Measurements from ENCODE around the gene PATL2. TPM values are rescaled to one million over a fixed set of nuclear protein-coding genes. Genes with fewer than 3 reads are reported as not detected.

PATL2 gene
- total and polyA plus RNA-seq, 3 donors from 2014 or later: 0.62 to 0.87 (median 0.76) TPM

DNA sequence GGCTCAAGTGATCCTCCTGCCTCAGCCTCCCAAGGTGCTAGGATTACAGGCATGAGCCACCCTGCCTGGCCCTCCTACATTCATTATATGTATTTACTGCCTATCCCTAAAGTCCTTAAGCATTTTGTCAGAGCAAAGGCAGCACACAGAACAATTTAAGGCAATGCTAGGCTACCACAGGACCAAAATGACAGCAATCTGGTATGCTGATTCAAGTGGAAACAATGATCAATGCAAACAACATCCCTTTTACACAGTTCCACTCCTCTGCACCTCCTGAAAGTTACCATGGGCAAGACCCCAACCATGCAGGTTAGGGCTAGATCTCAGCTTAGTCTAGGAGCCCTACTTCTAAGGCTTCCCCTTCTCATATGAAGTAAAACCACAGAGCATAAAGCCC is 87.9 kb downstream of the PATL2 start:
- Histone ChIP-seq H3K27ac (no peak overlapping the region), H3K9me3 (no peaks in the 10 kb centered on the region), H3K4me1 (no peaks in the 10 kb centered on the region), H3K36me3 (ENCODE audit: low read depth, missing control alignments) (no peaks in the 10 kb centered on the region), H3K27me3 (no peaks in the 10 kb centered on the region), H3K4me3 (no peak overlapping the region)
- no peak for DNase-seq
- TF ChIP-seq, protein P1, sequence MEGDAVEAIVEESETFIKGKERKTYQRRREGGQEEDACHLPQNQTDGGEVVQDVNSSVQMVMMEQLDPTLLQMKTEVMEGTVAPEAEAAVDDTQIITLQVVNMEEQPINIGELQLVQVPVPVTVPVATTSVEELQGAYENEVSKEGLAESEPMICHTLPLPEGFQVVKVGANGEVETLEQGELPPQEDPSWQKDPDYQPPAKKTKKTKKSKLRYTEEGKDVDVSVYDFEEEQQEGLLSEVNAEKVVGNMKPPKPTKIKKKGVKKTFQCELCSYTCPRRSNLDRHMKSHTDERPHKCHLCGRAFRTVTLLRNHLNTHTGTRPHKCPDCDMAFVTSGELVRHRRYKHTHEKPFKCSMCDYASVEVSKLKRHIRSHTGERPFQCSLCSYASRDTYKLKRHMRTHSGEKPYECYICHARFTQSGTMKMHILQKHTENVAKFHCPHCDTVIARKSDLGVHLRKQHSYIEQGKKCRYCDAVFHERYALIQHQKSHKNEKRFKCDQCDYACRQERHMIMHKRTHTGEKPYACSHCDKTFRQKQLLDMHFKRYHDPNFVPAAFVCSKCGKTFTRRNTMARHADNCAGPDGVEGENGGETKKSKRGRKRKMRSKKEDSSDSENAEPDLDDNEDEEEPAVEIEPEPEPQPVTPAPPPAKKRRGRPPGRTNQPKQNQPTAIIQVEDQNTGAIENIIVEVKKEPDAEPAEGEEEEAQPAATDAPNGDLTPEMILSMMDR (IDR thresholded peaks at IDR 0.05): no peak
- TF ChIP-seq POLR2A (IDR thresholded peaks at IDR 0.05): no peak
- intact Hi-C loops (cut with DNase I; ENCODE audit: low total_unique reads): no loop called here

DNA sequence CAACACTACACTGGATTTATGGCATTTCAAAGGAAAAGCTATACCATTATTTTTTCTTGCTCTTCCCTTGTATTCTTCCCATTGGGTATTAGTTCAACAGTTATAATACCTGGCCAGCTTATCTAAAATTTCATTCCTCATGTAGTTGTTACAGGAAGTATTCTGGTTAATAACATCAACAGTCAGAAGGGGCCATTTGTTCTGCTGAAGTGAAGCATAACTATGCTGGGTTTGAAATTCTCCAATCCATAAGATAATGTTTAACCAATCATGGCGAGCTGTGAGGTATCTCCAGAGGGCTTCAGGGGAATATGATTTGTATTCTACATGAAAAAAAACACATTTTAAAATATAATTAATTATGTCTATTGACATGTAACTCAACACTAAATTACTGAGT is 91.0 kb downstream of the PATL2 start:
- no peaks in the 10 kb centered on the region for H3K9me3 ChIP-seq
- no peaks in the 10 kb centered on the region for H3K4me1 ChIP-seq
- no peaks in the 10 kb centered on the region for H3K27me3 ChIP-seq
- WGBS, 2 donors: 93 to 100% methylated on average over 1 of the region's 1 CpG
- intact Hi-C loops (cut with DNase I; ENCODE audit: low total_unique reads): no loop called here
- H3K36me3 ChIP-seq (ENCODE audit: low read depth, missing control alignments): no peaks in the 10 kb centered on the region
- TF ChIP-seq, protein P1 (IDR thresholded peaks at IDR 0.05): no peak
- TF ChIP-seq POLR2A (IDR thresholded peaks at IDR 0.05): no peak
- H3K4me3 ChIP-seq: no peak overlapping the region
- DNase-seq: no peak
- H3K27ac ChIP-seq: no peak overlapping the region

- 97 to 98% methylated on average over 2 of the region's 2 CpGs for WGBS, 2 donors
- no peak for TF ChIP-seq POLR2A (IDR thresholded peaks at IDR 0.05)
- no peaks in the 10 kb centered on the region for H3K36me3 ChIP-seq (ENCODE audit: low read depth, missing control alignments)
- H3K27me3 ChIP-seq: no peaks in the 10 kb centered on the region
- intact Hi-C loops (cut with DNase I; ENCODE audit: low total_unique reads): no loop called here
- no peaks in the 10 kb centered on the region for H3K9me3 ChIP-seq
- no peak for DNase-seq
- no peak overlapping the region for H3K27ac ChIP-seq
- no peaks in the 10 kb centered on the region for H3K4me1 ChIP-seq
- H3K4me3 ChIP-seq: no peak overlapping the region
Observed at GRCh38 chr15:44616974-44617373, 94.1 kb downstream of the PATL2 start.

Small RNA genes within 50 kb of the gene (small RNA-seq; reads per million reads assigned to genes)
- 0 reads per million in 2 donors for gene RF00019

Other genes with a start within 250 kb of the PATL2 start
- 10 to 100 TPM; 60.3 to 65.6 TPM for gene EIF3J, start 174.2 kb downstream of the PATL2 start, total RNA-seq
- 33.4 TPM for gene EIF3J, start 174.2 kb downstream of the PATL2 start, polyA plus RNA-seq (ENCODE audit: insufficient read depth, low read depth, low replicate concordance)
- gene SPG11, start 47.7 kb downstream of the PATL2 start, total RNA-seq: 100 to 1,000 TPM; 127 to 137 TPM
- gene SPG11, start 47.7 kb downstream of the PATL2 start, polyA plus RNA-seq (ENCODE audit: insufficient read depth, low read depth, low replicate concordance): 89.6 TPM
- gene B2M, start 194 bp upstream of the PATL2 start, total RNA-seq: 1,000 to 10,000 TPM in 1 of 2 donors, 100 to 1,000 TPM in 1; 439 to 1,401 TPM
- 2,068 TPM for gene B2M, start 194 bp upstream of the PATL2 start, polyA plus RNA-seq (ENCODE audit: insufficient read depth, low read depth, low replicate concordance)
- 10 to 100 TPM; 19.1 to 23.5 TPM for gene TRIM69, start 25.2 kb upstream of the PATL2 start, total RNA-seq
- 120 TPM for gene TRIM69, start 25.2 kb upstream of the PATL2 start, polyA plus RNA-seq (ENCODE audit: insufficient read depth, low read depth, low replicate concordance)
- 10 to 100 TPM; 10.3 to 11.8 TPM for gene TERB2, start 245.4 kb upstream of the PATL2 start, total RNA-seq
- gene TERB2, start 245.4 kb upstream of the PATL2 start, polyA plus RNA-seq (ENCODE audit: insufficient read depth, low read depth, low replicate concordance): 50.1 TPM

Data from testis (tissue), 3 donors.